Esophagus squamous epithelium (tissue), 4 donors: ENCODE measurements around the gene CCDC187.

ENCODE experiments used
- POLR2A ChIP-seq, 4 donors: fragments of 450-650 bp; IDR thresholded peaks; one replicate each; pipeline ENCODE4 v1.6.1; 2017; ENCODE audit warnings: antibody characterized with exemption in 4 of 4, mild to moderate bottlenecking in 4 of 4, moderate library complexity in 3 of 4
- TF ChIP-seq, protein P1 (sequence below), 6 experiments: fragments of 450-650 bp in 4 of 6; fragments of 200-600 bp in 2 of 6; sonication (generic) in 2 of 6; IDR thresholded peaks; one replicate each; pipeline ENCODE4 v1.5.1; 2016 to 2019; ENCODE audit warnings: antibody characterized with exemption in 6 of 6, mild to moderate bottlenecking in 4 of 6, moderate library complexity in 4 of 6

DNA sequence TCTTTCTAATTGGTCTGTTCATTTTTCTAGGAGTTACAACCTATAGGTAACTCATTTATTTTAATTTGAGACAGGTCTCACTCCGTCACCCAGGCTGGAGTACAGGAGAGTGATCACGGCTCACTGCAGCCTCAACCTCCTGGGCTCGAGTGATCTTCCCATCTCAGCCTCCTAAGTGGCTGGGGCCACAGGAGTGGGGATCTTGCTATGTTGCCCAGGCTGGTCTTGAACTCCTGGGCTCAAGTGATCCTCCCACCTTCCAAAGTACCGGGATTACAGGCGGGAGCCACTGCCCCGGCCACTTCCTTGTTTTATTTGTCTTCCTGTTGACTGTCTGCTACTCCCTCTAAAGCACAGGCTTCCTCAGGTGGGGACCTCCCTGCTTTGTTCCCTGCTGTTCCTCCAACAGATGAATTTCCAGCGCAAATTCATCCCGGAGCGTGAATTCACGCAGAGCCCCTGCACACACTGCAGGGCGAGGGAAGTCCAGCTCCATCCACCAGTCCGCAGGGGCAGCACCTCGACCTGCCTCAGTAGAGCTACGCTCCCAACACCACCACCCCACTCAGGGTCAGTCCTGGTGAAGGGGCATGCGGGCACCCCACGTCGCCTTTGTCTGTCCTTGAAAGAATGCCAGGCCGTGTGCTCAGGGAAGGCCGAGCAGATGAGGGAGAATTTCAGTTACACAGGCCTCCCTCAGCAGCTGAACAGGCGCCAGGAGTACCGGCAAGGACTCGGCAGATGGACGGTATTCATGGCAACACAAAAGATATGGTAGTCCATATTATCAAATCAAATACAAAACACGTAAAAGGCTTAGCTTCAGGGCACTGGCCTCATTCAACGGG, 64.5 kb downstream of the CCDC187 start:
- no peak for TF ChIP-seq POLR2A (IDR thresholded peaks at IDR 0.05)
- TF ChIP-seq, protein P1, sequence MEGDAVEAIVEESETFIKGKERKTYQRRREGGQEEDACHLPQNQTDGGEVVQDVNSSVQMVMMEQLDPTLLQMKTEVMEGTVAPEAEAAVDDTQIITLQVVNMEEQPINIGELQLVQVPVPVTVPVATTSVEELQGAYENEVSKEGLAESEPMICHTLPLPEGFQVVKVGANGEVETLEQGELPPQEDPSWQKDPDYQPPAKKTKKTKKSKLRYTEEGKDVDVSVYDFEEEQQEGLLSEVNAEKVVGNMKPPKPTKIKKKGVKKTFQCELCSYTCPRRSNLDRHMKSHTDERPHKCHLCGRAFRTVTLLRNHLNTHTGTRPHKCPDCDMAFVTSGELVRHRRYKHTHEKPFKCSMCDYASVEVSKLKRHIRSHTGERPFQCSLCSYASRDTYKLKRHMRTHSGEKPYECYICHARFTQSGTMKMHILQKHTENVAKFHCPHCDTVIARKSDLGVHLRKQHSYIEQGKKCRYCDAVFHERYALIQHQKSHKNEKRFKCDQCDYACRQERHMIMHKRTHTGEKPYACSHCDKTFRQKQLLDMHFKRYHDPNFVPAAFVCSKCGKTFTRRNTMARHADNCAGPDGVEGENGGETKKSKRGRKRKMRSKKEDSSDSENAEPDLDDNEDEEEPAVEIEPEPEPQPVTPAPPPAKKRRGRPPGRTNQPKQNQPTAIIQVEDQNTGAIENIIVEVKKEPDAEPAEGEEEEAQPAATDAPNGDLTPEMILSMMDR (IDR thresholded peaks at IDR 0.05): no peak
